ENCODE results near the gene DGKQ. TPM values are rescaled to one million over a fixed set of nuclear protein-coding genes. Genes with fewer than 3 reads are reported as not detected.

Gene DGKQ
- total and polyA plus RNA-seq, 2 of the 8 experiments (the other 6 are each of a cell fraction or from before 2014, with no cell fraction given), result 7.3 to 9.7 TPM

DNA sequence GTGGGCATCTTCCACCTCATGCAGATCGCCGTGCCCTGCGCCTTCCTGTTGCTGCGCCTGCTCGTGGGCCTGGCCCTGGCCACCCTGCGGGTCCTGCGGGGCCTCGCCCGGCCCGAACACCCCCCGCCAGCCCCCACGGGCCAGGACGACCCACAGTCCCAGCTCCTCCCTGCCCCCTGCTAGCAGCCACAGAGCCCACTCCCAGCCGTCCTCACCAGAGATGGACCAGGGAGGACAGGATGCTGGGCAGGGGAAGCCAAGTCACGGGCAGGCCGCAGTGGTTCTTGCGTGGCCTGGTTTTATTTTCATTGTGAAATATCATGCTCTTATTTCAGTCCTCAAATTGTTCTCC lies 15.1 kb downstream of the DGKQ start:
- Histone ChIP-seq H2BK12ac (ENCODE audit: low read depth, low read length) (no peak overlapping the region), H2AK5ac (ENCODE audit: low read depth, low read length) (no peak overlapping the region), H3K18ac (ENCODE audit: extremely low read depth, low read length) (no peak overlapping the region), H3K79me1 (ENCODE audit: low read depth, low read length) (no peaks in the 10 kb centered on the region), H3K27me3 (replicated peaks in 1 of 4; ENCODE audit: control insufficient read depth in 3 of 4, extremely low read depth in 1 of 4, insufficient read depth in 3 of 4, low read length in 3 of 4) (no peaks in the 10 kb centered on the region), H3K23me2 (ENCODE audit: low read depth, low read length) (no peaks in the 10 kb centered on the region), H3K79me2 (ENCODE audit: control insufficient read depth in 1 of 2, insufficient read depth in 2 of 2, low read length in 2 of 2) (no peaks in the 10 kb centered on the region), H3K56ac (replicated peaks; ENCODE audit: insufficient read length, low read depth, low read length) (no peak overlapping the region), H3K9me3 (ENCODE audit: insufficient read depth in 2 of 2, low read depth in 1 of 2, low read length in 1 of 2) (no peaks in the 10 kb centered on the region), H4K20me1 (replicated peaks in 1 of 2; ENCODE audit: control insufficient read depth in 1 of 2, insufficient read depth in 2 of 2, low read length in 2 of 2) (peaks cover 0 to 5% of the 10 kb centered on the region in 2 experiments), H3K4me1 (replicated peaks in 1 of 4; ENCODE audit: control insufficient read depth in 3 of 4, insufficient read depth in 4 of 4, low read length in 3 of 4) (no peaks in the 10 kb centered on the region; a peak in 1 of 7 replicates), H3K23ac (ENCODE audit: insufficient read length) (no peak overlapping the region), H4K91ac (replicated peaks; ENCODE audit: insufficient read length, low read length) (no peak overlapping the region), H3K14ac (ENCODE audit: insufficient read length) (no peak overlapping the region), H2BK20ac (ENCODE audit: low read length) (no peak overlapping the region), H3K9ac (replicated peaks in 1 of 4; ENCODE audit: extremely low read depth in 1 of 4, low read depth in 3 of 4, low read length in 3 of 4) (no peak overlapping the region), H2BK120ac (replicated peaks; ENCODE audit: low read depth, low read length) (no peak overlapping the region), H3K27ac (ENCODE audit: low read depth, low read length) (no peak overlapping the region), H3K4me3 (ENCODE audit: extremely low read depth in 1 of 4, insufficient read depth in 2 of 4, low read depth in 3 of 4, low read length in 4 of 4) (no peak overlapping the region), H3K4ac (replicated peaks; ENCODE audit: insufficient read length, low read depth, low read length) (no peak overlapping the region), H2AFZ (ENCODE audit: low read length) (no peak overlapping the region), H4K8ac (ENCODE audit: extremely low read depth, insufficient read depth, low read length) (no peak overlapping the region), H2BK15ac (ENCODE audit: low read length) (no peak overlapping the region), H2BK5ac (ENCODE audit: low read depth, low read length) (no peak overlapping the region), H3K4me2 (ENCODE audit: insufficient read depth in 1 of 2, low read depth in 2 of 2, low read length in 2 of 2) (no peak overlapping the region), H3K36me3 (ENCODE audit: control insufficient read depth in 2 of 4, insufficient read depth in 4 of 4, low read length in 3 of 4) (no peaks in the 10 kb centered on the region), H4K5ac (ENCODE audit: insufficient read length, low read depth, low read length) (no peak overlapping the region)
- TF ChIP-seq KDM5A (IDR thresholded peaks at IDR 0.05; ENCODE audit: low read length), result no peak
- TF ChIP-seq CHD2 (IDR thresholded peaks at IDR 0.05; ENCODE audit: low read length), result no peak
- no peak for TF ChIP-seq HDAC6 (IDR thresholded peaks at IDR 0.05; ENCODE audit: low read depth, low read length)
- TF ChIP-seq, protein P1, sequence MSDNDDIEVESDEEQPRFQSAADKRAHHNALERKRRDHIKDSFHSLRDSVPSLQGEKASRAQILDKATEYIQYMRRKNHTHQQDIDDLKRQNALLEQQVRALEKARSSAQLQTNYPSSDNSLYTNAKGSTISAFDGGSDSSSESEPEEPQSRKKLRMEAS (IDR thresholded peaks at IDR 0.05), result no peak
- no peak for TF ChIP-seq TCF12 (IDR thresholded peaks at IDR 0.05; ENCODE audit: low read depth, low read length)
- TF ChIP-seq JUND (IDR thresholded peaks at IDR 0.05; ENCODE audit: low read length), result no peak
- TF ChIP-seq SAP30 (IDR thresholded peaks at IDR 0.05; ENCODE audit: insufficient read depth, insufficient replicate concordance, low read length), result no peak
- TF ChIP-seq GTF2F1 (IDR thresholded peaks at IDR 0.05; ENCODE audit: borderline replicate concordance, low read depth, low read length), result no peak
- no peak for TF ChIP-seq TAF7 (optimal IDR thresholded peaks at IDR 0.05; ENCODE audit: borderline replicate concordance, low read depth, low read length)
- TF ChIP-seq PHF8 (conservative IDR thresholded peaks at IDR 0.05; ENCODE audit: low read depth, low read length), result no peak
- no peak for TF ChIP-seq SIN3A (conservative IDR thresholded peaks at IDR 0.05 in 1 of 2, IDR thresholded peaks at IDR 0.05 in 1 of 2; ENCODE audit: low read depth in 1 of 2, low read length in 2 of 2)
- no peak for DNase-seq (ENCODE audit: low read depth in 1 of 2, low spot score in 2 of 2)
- CTCF ChIA-PET (ENCODE audit: partially characterized antibody), result interaction anchor here (1.4 to 1.6 kb wide), 2 partner anchors 9 kb away, joined by 3 to 4 read pairs; no protein-coding TSS in a partner anchor
- POLR2A ChIA-PET (ENCODE audit: partially characterized antibody), result interaction anchor here (0.6 to 1.6 kb wide), 5 partner anchors 9 to 407 kb away, joined by 3 to 4 read pairs (median 4); no protein-coding TSS in a partner anchor
- FAIRE-seq, result no peak
- 93% methylated on average over 17 of the region's 17 CpGs; no CpG with 5 or more reads in 1 of the 2 experiments for WGBS, 2 experiments (ENCODE audit: extremely low coverage in 1 of 2, insufficient coverage in 1 of 2, insufficient read length in 1 of 2, insufficient replicate concordance in 2 of 2, low coverage in 1 of 2, low lambda C conversion rate in 2 of 2, missing lambda C conversion rate in 1 of 2)

Measured in H1 (cell line).